ENCODE results near the gene ITGA11.
A peak's percentile ranks its signal among the peaks of the same experiment; 100 is the strongest.

Gene ITGA11

GRCh38 chr15:68279779-68280753, 151.9 kb downstream of the ITGA11 start:
- peak overlapping the region; percentile 84 for H3K9ac ChIP-seq (ENCODE audit: low read length)

GRCh38 chr15:68278595-68279405, 153.2 kb downstream of the ITGA11 start:
- Histone ChIP-seq H3K27ac (ENCODE audit: low read depth, low read length, poor library complexity, severe bottlenecking) (peak overlapping the region; percentile 85), H3K4me3 (ENCODE audit: low read depth, low read length, poor library complexity, severe bottlenecking) (peak overlapping the region; percentile 78), H3K9me2 (ENCODE audit: low read depth, low read length) (no peaks in the 10 kb centered on the region), H4K20me1 (ENCODE audit: insufficient read depth, low read length) (no peaks in the 10 kb centered on the region), H2AFZ (ENCODE audit: low read length) (no peak overlapping the region), H3K9me3 (ENCODE audit: low read length) (no peaks in the 10 kb centered on the region), H3F3A (ENCODE audit: insufficient read depth, low read length) (no peaks in the 10 kb centered on the region), H3K9ac (ENCODE audit: low read length) (peak overlapping the region; percentile 84), H3K27me3 (ENCODE audit: insufficient read depth, low read length) (no peaks in the 10 kb centered on the region), H3K4me1 (ENCODE audit: insufficient read depth, low read length, severe bottlenecking) (peaks cover 41% of the 10 kb centered on the region), H3K4me2 (ENCODE audit: low read length) (peak overlapping the region; percentile 96), H3K36me3 (ENCODE audit: insufficient read depth, low read length) (peaks cover 9% of the 10 kb centered on the region), H3K79me2 (ENCODE audit: insufficient read depth, low read length) (peaks cover 52% of the 10 kb centered on the region)
- TF ChIP-seq CTCF (IDR thresholded peaks at IDR 0.05; ENCODE audit: low read length) (no peak), EZH2 (IDR thresholded peaks at IDR 0.05; ENCODE audit: borderline replicate concordance, low read length) (no peak)

More at GRCh38 chr15:68279779-68280753, 151.9 kb downstream of the ITGA11 start:
- no peaks in the 10 kb centered on the region for H3F3A ChIP-seq (ENCODE audit: insufficient read depth, low read length)
- TF ChIP-seq CTCF (IDR thresholded peaks at IDR 0.05; ENCODE audit: low read length) (no peak), EZH2 (IDR thresholded peaks at IDR 0.05; ENCODE audit: borderline replicate concordance, low read length) (no peak)
- H3K27ac ChIP-seq (ENCODE audit: low read depth, low read length, poor library complexity, severe bottlenecking): no peak overlapping the region
- no peaks in the 10 kb centered on the region for H4K20me1 ChIP-seq (ENCODE audit: insufficient read depth, low read length)
- peaks cover 41% of the 10 kb centered on the region for H3K4me1 ChIP-seq (ENCODE audit: insufficient read depth, low read length, severe bottlenecking)
- H3K36me3 ChIP-seq (ENCODE audit: insufficient read depth, low read length): peaks cover 22% of the 10 kb centered on the region
- peak overlapping the region; percentile 96 for H3K4me2 ChIP-seq (ENCODE audit: low read length)
- peaks cover 64% of the 10 kb centered on the region for H3K79me2 ChIP-seq (ENCODE audit: insufficient read depth, low read length)
- H3K4me3 ChIP-seq (ENCODE audit: low read depth, low read length, poor library complexity, severe bottlenecking): peak overlapping the region; percentile 78
- H3K27me3 ChIP-seq (ENCODE audit: insufficient read depth, low read length): no peaks in the 10 kb centered on the region
- no peaks in the 10 kb centered on the region for H3K9me2 ChIP-seq (ENCODE audit: low read depth, low read length)
- H2AFZ ChIP-seq (ENCODE audit: low read length): no peak overlapping the region
- H3K9me3 ChIP-seq (ENCODE audit: low read length): no peaks in the 10 kb centered on the region

- Histone ChIP-seq H3K36me3 (ENCODE audit: insufficient read depth, low read length) (peaks cover 4% of the 10 kb centered on the region), H3K9ac (ENCODE audit: low read length) (peak overlapping the region; percentile 84), H3K27me3 (ENCODE audit: insufficient read depth, low read length) (no peaks in the 10 kb centered on the region), H3K4me2 (ENCODE audit: low read length) (peak overlapping the region; percentile 96), H2AFZ (ENCODE audit: low read length) (no peak overlapping the region), H3K27ac (ENCODE audit: low read depth, low read length, poor library complexity, severe bottlenecking) (peak overlapping the region; percentile 85), H3F3A (ENCODE audit: insufficient read depth, low read length) (no peaks in the 10 kb centered on the region), H3K4me3 (ENCODE audit: low read depth, low read length, poor library complexity, severe bottlenecking) (peak overlapping the region; percentile 78), H3K4me1 (ENCODE audit: insufficient read depth, low read length, severe bottlenecking) (peaks cover 41% of the 10 kb centered on the region), H4K20me1 (ENCODE audit: insufficient read depth, low read length) (no peaks in the 10 kb centered on the region), H3K9me3 (ENCODE audit: low read length) (no peaks in the 10 kb centered on the region), H3K9me2 (ENCODE audit: low read depth, low read length) (no peaks in the 10 kb centered on the region), H3K79me2 (ENCODE audit: insufficient read depth, low read length) (peaks cover 46% of the 10 kb centered on the region)
- TF ChIP-seq CTCF (IDR thresholded peaks at IDR 0.05; ENCODE audit: low read length) (peak; percentile 44; the same call in 1 of the 2 replicates), EZH2 (IDR thresholded peaks at IDR 0.05; ENCODE audit: borderline replicate concordance, low read length) (no peak)
Measured at GRCh38 chr15:68278345-68278594, 153.7 kb downstream of the ITGA11 start.

All from OCI-LY1 (cell line).